ELR (cell line): ENCODE results near the gene ZNF142.
A peak's percentile ranks its signal among the peaks of the same experiment; 100 is the strongest.

Experiments used
- DNase-seq: peaks from one replicate; pipeline ENCODE4 v3.0.0-alpha.2; 2015; ENCODE audit warnings: low read depth

Gene ZNF142

GRCh38 chr2:218659258-218659987 is at the start of gene ZNF142, which contains the start of gene BCS1L:
Gene ZNF142 (minus strand): TSS chr2:218659623. CDS start chr2:218656429, 3,194 bp downstream.
Gene BCS1L (plus strand): TSS chr2:218659683. CDS start chr2:218660988, 1,305 bp downstream.
- peak; percentile 92 for DNase-seq

DNA sequence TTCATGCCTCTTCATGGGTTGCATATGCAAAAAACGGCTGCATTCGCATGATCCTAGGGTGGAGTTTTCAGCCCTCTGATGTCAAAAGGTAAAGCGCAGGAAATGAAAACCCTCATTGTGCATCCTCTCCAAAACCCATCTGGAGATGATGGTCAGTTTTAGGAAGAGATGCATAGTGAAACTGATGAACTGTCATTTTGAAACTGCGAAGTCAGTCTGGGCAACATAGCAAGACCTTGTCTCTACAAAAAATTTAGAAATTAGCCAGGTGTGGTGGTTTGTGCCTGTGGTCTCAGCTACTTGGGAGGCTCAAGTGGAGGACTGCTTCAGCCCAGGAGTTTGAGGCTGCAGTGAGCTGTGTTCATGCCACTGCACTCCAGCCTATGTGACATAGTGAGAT is 48.7 kb upstream of the ZNF142 start:
- DNase-seq = no peak

DNA sequence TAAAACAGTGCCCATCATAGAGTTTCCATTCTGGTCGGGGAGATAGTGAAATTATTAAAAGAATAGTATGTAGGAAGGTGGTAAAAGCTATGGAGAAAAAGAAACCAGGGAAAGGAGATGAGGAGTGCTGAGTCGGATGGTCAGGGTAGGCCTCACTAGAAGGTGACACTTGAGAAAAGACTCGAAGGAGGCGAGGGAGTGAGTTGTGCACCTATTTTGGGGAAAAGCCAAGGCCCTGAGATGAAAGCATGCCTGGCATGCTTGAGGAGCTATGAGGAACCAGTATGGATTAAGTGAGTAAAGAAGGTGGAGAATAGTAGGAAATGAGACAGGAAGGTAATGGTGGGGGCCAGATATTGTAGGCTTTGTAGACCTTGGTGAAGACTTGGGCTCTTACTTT is 43.9 kb upstream of the ZNF142 start:
- DNase-seq = no peak

GRCh38 chr2:218701806-218702205 is 42.4 kb upstream of the ZNF142 start:
- DNase-seq = no peak

DNA sequence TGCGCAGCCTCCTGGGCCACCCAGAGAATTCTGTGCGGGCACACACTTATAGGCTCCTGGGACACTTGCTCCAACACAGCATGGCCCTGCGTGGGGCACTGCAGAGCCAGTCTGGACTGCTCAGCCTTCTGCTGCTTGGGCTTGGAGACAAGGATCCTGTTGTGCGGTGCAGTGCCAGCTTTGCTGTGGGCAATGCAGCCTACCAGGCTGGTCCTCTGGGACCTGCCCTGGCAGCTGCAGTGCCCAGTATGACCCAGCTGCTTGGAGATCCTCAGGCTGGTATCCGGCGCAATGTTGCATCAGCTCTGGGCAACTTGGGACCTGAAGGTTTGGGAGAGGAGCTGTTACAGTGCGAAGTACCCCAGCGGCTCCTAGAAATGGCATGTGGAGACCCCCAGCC is 39.5 kb upstream of the ZNF142 start:
- DNase-seq = no peak

DNA sequence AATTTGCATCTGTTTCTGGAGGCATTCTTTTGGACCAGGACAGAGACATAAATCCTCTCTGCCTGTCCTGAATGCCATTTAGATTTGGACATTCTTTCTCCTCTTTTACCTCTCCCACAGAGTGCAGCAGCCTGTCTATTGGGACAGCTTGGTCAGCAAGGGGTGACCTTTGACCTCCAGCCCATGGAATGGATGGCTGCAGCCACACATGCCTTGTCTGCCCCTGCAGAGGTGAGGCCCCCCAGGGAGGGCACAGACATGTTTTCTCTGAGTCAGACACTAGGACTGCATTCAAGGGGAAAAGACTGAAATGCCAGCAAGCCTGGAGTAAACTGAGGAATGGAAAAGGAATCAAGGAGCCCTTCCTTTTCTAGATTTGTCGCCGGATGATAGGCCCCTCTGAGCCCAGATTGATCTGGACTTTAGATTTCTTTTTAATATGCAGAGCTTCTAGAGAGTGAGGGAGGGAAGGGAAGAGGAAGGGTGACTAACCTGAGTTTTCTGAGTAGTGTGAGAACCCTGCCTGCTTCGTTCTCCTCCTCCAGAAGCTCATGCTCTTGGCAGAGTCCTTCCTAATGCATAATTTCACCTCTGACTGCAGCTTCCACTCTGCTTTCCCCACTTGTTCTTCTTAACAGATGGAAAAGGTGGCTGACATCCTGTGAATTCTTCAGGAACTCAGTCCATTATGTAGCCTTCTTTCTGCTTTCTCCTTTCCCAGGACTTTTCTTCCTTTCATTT is 35.2 kb upstream of the ZNF142 start:
- peak; percentile 28 for DNase-seq

DNA sequence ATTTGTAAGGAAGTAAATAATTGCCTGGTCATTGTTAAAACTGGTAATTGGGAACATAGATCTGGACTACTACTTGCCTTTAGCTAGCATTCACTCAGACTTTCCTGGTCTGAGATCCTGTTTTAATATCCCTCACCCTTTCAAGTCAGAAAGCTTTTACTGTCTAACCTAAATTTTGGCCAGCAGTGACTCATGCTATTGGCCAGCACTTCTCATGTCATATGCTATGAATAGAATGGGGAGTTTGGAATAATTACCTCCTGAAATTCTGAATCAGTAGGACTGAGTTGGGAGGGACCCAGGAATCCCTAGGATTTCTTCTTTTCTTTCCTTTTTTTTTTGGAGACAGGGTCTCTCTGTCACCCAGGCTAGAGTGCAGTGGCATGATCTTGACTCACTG is 31.8 kb upstream of the ZNF142 start:
- peak; percentile 29 for DNase-seq

GRCh38 chr2:218687400-218688060 is 28.1 kb upstream of the ZNF142 start:
- peak; percentile 89 for DNase-seq

DNA sequence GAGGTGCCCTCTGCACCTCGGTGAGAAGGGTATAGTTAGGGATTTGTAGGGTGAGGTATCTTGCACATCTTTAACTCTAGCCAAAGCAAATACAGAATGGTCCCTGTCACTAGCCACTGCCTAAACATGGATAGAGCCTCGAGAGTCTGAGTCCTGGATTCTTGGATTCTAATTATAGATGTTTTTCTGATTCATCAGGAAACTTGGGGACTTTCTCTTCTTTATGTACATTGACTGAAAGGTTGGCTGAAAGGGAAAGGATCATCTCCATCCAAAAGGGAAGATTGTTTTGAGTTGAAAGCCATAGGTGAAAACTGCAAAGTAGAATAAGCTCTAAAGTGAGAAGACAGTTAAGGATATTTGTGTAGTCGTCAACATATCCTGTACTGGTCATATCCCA is 20.6 kb upstream of the ZNF142 start:
- DNase-seq = no peak

GRCh38 chr2:218679119-218679518 is 19.7 kb upstream of the ZNF142 start:
- DNase-seq = peak; percentile 65

DNA sequence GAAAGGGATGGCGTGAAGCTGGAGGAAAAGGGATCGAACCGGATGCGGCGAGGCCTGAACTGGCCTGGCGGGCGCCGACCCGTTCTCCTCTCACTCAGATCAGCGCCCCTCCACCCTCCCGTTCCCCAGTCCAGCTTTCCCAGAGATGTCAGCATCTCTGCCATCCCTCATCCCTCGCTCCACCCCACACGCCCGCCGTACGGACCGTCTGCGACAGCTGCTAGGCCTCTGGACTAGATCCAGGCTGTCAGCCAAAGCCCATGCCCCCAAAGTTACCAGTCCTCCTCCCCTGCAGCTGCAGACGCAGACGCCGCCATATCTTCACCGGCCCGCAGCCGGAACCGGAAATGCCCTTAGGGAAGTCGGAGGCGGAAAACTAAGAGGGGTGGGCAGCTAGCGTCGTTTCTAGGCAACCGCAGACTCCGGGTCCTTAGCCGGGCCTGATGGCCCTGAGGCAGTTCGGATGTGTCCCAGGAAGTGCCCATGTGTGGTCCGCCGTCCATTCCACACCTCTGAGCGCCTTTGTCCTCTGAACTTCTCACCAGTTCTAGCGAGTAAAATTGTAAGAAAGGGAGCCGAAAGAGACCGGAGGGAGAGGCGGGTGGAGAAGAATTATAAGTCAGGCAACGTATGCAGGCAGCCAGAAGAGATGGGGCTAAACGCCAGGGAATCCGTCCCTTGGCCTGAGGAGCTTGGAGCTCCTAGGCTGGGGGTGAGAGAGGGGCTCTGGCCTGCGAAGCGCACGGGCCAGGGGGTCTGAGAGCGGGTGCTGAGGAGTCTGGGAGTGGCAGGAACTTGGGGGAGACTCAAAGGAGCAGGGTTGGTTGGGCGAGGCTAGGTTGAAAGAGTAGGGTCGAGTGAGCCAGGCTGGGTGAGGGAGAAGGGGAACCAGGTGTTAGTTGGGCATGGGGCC is 12.5 kb upstream of the ZNF142 start, which contains the start of the genes RNF25 and STK36:
TSS of gene RNF25 (minus strand) at position 349 of the 913 bp plus-strand sequence. CDS start at position 317, 32 bp downstream.
TSS of gene STK36 (plus strand) at position 433 of the 913 bp plus-strand sequence. CDS start 744 bp downstream, outside the sequence.
- DNase-seq = peak; percentile 96

GRCh38 chr2:218671097-218671653 is 11.8 kb upstream of the ZNF142 start:
- peak; percentile 67 for DNase-seq

GRCh38 chr2:218664653-218665052 is 5.2 kb upstream of the ZNF142 start:
- DNase-seq = no peak

GRCh38 chr2:218663901-218664300 is 4.5 kb upstream of the ZNF142 start:
- no peak for DNase-seq

- no peak for DNase-seq
Observed at GRCh38 chr2:218662827-218663226, 3.4 kb upstream of the ZNF142 start.

- no peak for DNase-seq
Observed at GRCh38 chr2:218662377-218662776, 3.0 kb upstream of the ZNF142 start.

- DNase-seq = no peak
Observed at GRCh38 chr2:218659988-218660358, 550 bp upstream of the ZNF142 start.

DNA sequence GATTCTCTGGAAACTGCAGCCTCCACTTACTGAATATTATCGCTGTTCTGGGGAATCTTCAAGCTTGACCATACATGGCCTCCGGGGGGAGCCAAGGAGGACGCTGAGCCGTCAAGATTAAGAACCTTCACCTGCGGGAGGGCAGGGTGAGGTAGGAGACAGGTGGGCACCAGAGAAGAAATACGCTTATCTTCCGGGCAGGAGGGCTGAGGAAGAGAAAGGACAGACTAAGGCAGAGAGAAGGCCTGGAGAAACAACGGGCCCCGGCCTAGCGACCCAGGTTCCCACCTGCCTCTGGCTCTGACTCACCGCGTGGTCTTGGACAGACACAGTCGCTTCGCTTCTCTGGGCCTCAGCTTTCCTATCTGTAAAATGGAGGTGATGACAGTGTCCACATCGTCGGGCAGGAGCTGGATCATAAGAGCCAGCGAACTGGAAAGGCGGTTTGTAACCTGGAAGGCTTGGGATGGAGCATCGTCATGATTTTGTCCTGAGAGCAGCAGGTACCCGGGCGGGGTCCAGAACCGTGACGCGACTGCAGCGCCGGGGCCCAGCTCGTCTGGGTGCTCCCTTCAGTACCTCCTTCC is 659 bp downstream of the ZNF142 start:
- peak; percentile 72 for DNase-seq

DNA sequence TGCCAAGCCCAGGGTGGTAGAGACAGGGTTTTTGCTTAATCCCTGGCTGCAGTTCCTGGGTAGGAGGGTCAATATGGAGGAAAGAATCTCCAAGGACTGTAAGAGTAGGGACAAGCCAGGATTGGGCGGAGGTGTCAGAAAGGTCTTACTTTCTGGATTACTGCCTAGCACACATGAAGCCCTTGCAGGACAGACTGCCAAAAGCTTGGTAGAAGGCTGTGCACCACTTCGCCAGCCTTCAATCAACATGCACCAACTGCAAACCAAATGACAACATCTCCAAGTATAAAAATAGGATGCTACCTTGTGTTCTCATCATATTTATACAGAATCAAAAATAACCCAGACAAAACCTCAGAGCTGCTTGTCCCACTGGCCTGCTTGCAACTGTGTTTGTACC is 3.7 kb downstream of the ZNF142 start:
- DNase-seq = no peak

- DNase-seq = no peak
Observed at GRCh38 chr2:218648787-218649100, 10.7 kb downstream of the ZNF142 start.
